Lower leg skin (tissue), 4 donors: ENCODE measurements around the gene APOBEC3B. TPM values are rescaled to one million over a fixed set of nuclear protein-coding genes. Genes with fewer than 3 reads are reported as not detected.

ENCODE experiments used
- DNase-seq, 2 donors: peaks; one replicate each; pipeline ENCODE4 v3.0.0-alpha.2; 2019; ENCODE audit warnings: low spot score in 2 of 2
- H3K4me3 ChIP-seq: fragments of 200-600 bp; sonication (generic); 2 replicates; pipeline ENCODE4 v1.5.1; 2017; ENCODE audit warnings: mild to moderate bottlenecking, low read depth; ENCODE audit not compliant: poor library complexity, severe bottlenecking
- POLR2A ChIP-seq, 2 donors: fragments of 450-650 bp; IDR thresholded peaks; one replicate each; pipeline ENCODE4 v1.6.1; 2016 to 2017; ENCODE audit warnings: antibody characterized with exemption in 2 of 2, mild to moderate bottlenecking in 1 of 2, moderate library complexity in 1 of 2
- WGBS, 2 donors: methylation state at CpG; one replicate each; pipeline ENCODE4 v1.1.5; 2018; 5-methylcytosine and 5-hydroxymethylcytosine counted together
- intact Hi-C: fragments of 100-400 bp; cut with DNase I; formaldehyde crosslinking; loops from one replicate; pipeline ENCODE4 v1.15.0; 2023; ENCODE audit warnings: low total_unique reads
- total RNA-seq, 4 donors: library from RNA; depleted of rRNA; stranded (reverse); fragments of >200 nt; gene quantifications; one replicate each; pipeline ENCODE4 v1.1.0, GENCODE V29; 2016
- TF ChIP-seq, protein P1 (sequence below), 3 donors: fragments of 450-650 bp; IDR thresholded peaks; one replicate each; pipeline ENCODE4 v1.5.1; 2016; ENCODE audit warnings: antibody characterized with exemption in 3 of 3, mild to moderate bottlenecking in 3 of 3, moderate library complexity in 2 of 3

The APOBEC3B gene
- total RNA-seq, 4 donors from 2014 or later, result 0.15 to 2.4 (median 0.21) TPM; not detected in 1

DNA sequence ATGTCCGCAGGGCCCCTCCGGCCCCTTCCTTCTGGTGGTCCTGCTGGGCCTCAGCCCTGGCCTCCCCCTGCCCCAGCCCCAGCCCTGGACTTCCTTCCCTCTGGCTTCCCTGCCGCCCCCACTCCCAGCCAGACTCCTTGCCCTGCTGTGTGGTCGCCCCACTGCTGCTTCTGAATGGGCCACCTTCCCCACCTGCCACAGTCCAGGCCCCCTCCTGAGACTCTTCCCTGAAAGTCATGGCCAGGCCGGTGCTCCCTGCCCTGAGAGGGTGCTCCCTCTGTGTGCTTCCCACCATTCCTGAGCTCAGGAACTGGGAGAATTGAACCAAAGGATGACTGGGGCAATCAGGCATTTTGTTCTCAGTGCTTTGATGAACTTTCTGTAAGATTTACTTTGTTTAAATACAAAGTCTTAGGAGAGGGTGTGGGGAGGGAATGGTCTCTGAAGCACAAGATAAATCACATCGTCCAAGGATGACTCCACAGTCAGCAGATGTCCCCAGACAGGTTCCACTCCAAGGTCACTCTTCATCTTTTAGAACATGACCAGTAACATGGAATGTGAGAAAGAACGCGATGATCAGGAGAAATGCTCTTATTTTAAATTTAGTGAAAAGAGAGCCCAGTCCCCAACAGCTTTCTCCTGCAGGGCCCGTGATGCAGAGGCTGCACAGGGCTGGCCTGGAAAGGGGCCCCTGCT is 39.6 kb downstream of the APOBEC3B start:
- H3K4me3 ChIP-seq, result peak overlapping the region; percentile 3
- 63 to 75% methylated on average over 9 of the region's 9 CpGs for WGBS, 2 donors
- DNase-seq, result no peak
- TF ChIP-seq, protein P1, sequence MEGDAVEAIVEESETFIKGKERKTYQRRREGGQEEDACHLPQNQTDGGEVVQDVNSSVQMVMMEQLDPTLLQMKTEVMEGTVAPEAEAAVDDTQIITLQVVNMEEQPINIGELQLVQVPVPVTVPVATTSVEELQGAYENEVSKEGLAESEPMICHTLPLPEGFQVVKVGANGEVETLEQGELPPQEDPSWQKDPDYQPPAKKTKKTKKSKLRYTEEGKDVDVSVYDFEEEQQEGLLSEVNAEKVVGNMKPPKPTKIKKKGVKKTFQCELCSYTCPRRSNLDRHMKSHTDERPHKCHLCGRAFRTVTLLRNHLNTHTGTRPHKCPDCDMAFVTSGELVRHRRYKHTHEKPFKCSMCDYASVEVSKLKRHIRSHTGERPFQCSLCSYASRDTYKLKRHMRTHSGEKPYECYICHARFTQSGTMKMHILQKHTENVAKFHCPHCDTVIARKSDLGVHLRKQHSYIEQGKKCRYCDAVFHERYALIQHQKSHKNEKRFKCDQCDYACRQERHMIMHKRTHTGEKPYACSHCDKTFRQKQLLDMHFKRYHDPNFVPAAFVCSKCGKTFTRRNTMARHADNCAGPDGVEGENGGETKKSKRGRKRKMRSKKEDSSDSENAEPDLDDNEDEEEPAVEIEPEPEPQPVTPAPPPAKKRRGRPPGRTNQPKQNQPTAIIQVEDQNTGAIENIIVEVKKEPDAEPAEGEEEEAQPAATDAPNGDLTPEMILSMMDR (IDR thresholded peaks at IDR 0.05), result no peak
- no peak for TF ChIP-seq POLR2A (IDR thresholded peaks at IDR 0.05)
- intact Hi-C loops, result no loop called here

DNA sequence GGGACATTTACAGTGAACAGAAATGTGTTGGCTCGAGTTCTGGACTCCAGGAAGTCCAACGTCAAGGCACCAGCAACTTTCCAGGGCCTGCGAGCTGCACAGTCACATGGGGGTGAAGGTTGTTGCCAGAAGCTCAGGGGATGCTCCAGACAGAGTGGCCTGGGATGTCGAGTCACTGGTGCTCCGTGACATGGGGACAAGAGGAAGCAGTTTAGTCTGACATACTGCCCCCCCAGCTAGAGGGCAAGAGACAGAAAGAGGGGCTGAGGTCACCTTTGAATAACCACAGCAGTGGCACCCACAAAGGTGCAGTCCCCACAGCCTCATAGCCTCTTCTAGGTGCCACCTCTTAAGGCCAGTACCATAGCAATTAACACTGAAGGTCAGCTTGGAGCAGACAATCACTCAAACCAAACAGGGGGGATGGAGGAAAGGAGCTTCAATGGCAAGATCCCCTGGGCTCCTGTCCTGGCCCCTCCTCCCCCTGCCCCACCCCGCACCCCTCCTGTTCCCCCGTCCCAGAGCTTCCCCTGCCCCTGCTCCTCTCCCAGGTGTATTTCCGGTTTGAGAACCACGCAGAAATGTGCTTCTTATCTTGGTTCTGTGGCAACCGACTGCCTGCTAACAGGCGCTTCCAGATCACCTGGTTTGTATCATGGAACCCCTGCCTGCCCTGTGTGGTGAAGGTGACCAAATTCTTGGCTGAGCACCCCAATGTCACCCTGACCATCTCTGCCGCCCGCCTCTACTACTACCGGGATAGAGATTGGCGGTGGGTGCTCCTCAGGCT is 42.6 kb downstream of the APOBEC3B start:
- DNase-seq, result no peak
- TF ChIP-seq POLR2A (IDR thresholded peaks at IDR 0.05), result no peak
- TF ChIP-seq, protein P1 (IDR thresholded peaks at IDR 0.05), result no peak
- no peak overlapping the region for H3K4me3 ChIP-seq
- WGBS, 2 donors, result 80 to 86% methylated on average over 15 of the region's 15 CpGs
- intact Hi-C loops, result no loop called here

DNA sequence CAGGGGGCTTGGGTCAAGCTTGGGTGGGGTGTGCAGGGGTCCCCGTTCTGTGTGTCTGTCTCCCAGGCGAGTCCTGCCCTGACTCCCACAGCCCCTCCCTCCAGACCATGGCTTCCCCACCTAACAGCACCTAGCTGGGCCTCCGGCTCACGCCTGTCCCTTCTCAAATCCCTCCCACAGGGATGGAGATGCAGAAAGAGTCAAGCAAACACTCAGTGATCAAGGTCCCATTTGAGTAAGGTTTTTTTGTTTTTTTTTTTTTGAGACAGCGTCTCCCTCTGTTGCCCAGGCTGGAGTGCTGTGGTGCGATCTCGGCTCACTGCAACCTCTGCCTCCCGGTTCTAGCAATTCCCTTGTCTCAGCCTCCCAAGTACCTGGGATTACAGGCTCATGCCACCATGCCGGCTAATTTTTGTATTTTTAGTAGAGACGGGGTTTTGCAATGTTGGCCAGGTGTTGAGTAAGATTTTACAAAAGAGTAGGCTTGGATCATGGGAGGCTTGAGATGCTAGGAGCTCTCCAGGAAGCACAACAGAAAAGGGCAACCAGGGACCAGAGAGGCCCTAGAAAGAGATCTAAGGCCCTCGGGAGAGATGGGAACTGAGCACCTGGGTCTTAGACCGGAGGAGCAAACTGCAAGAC is 44.5 kb downstream of the APOBEC3B start:
- WGBS, 2 donors, result 87 to 89% methylated on average over 12 of the region's 12 CpGs
- intact Hi-C loops, result no loop called here
- no peak overlapping the region for H3K4me3 ChIP-seq
- no peak for DNase-seq
- TF ChIP-seq, protein P1 (IDR thresholded peaks at IDR 0.05), result no peak
- TF ChIP-seq POLR2A (IDR thresholded peaks at IDR 0.05), result no peak

DNA sequence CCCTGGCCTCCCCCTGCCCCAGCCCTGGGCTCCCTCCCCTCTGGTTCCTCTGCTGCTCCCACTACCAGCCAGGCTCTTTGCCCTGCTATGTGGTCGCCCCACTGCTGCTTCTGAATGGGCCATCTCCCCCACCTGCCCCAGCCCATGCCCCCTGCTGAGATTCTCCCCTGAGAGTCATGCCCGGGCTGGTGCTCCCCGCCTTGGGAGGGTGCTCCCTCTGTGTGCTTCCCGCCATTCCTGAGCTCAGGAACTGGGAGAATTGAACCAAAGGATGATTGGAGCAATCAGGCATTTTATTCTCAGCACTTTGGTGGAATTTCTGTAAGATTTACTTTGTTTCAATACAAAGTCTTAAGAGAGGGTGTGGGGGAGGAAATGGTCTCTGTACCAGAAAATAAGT is 45.6 kb downstream of the APOBEC3B start:
- TF ChIP-seq, protein P1 (IDR thresholded peaks at IDR 0.05), result no peak
- no peak for TF ChIP-seq POLR2A (IDR thresholded peaks at IDR 0.05)
- intact Hi-C loops, result no loop called here
- 85 to 87% methylated on average over 4 of the region's 4 CpGs for WGBS, 2 donors
- H3K4me3 ChIP-seq, result no peak overlapping the region
- no peak for DNase-seq

DNA sequence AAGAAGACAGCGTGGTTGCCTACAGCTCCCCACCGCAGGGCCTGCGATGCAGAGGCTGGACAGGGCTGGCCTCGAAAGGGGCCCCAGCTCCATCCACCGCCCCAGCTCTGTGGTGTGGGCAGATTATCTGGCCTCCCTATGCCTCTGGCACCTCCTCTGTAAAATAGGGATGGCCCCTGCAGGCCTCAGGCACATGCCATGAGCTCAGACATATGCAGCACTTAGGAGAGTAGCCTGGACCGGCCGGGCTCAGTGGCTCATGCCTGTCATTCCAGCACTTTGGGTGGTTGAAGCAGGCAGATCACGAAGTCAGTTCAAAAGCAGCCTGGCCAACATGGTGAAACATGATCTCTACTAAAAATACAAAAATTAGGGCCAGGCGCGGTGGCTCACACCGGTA is 46.1 kb downstream of the APOBEC3B start:
- no peak overlapping the region for H3K4me3 ChIP-seq
- DNase-seq, result no peak
- intact Hi-C loops, result no loop called here
- WGBS, 2 donors, result 80 to 91% methylated on average over 9 to 11 of the region's 11 CpGs
- no peak for TF ChIP-seq POLR2A (IDR thresholded peaks at IDR 0.05)
- TF ChIP-seq, protein P1 (IDR thresholded peaks at IDR 0.05), result no peak
